SK-N-DZ (cell line): ENCODE data around the gene MGRN1. TPM values are rescaled to one million over a fixed set of nuclear protein-coding genes. Genes with fewer than 3 reads are reported as not detected.

Experiments used
- DNase-seq: peaks from one replicate; pipeline ENCODE4 v3.0.0-alpha.2; 2015; ENCODE audit warnings: low spot score
- polyA plus RNA-seq, 2 experiments: library from polyadenylated mRNA; depleted of rRNA; stranded (reverse); fragments of >200 nt; gene quantifications; 2 replicates each; pipeline ENCODE4 v1.2.3, GENCODE V29; 2014

The MGRN1 gene
- polyA plus RNA-seq (2014; cell fraction: cytosol; rRNA removed) = 34.2 and 41.3 TPM in 2 replicates
- polyA plus RNA-seq (2014; cell fraction: nucleus; rRNA removed) = 22.4 and 45.7 TPM in 2 replicates

DNA sequence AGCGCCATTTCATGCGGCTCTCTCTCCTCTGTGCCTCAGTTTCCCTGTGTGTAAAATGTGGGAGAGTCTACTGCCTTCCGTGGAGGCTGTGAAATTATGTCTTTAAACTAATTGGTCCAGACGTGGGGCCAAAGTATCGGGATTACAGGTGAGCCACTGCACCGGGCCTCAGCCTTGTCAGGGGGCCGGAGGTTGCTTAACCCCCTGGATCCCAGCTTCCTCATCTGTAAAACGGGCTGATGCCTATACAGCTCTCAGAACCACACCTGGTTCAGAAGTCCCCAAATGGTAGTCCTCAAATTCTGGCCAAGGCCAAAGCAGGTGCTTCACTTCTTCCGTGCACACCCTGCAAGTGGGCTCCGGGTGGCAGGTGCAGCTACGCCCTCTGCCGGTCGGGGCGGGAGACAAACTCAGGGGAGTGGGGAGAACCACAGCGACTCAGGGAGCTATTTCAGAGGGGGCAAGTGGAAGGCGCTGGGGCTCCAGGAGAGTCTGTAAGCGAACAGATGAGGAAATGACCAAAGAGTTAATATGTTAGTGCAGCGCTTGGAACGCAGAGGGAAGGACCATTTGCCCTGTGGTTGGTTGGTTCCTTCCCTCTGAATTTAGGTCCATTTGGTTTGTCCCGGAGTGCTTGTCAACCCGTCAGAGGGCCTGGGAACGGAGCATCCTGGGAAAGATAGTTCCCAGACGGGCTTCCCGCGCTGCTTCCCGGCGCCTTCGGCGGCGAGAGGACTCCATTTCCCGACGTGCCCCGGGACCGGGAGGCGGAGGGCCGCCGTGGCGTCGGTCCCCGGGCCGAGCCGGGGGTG is at the start of gene MGRN1:
TSS of gene MGRN1 (plus strand) at position 812 of the 812 bp plus-strand sequence. CDS start 135 bp downstream, outside the sequence.
- peak; percentile 97 for DNase-seq

DNA sequence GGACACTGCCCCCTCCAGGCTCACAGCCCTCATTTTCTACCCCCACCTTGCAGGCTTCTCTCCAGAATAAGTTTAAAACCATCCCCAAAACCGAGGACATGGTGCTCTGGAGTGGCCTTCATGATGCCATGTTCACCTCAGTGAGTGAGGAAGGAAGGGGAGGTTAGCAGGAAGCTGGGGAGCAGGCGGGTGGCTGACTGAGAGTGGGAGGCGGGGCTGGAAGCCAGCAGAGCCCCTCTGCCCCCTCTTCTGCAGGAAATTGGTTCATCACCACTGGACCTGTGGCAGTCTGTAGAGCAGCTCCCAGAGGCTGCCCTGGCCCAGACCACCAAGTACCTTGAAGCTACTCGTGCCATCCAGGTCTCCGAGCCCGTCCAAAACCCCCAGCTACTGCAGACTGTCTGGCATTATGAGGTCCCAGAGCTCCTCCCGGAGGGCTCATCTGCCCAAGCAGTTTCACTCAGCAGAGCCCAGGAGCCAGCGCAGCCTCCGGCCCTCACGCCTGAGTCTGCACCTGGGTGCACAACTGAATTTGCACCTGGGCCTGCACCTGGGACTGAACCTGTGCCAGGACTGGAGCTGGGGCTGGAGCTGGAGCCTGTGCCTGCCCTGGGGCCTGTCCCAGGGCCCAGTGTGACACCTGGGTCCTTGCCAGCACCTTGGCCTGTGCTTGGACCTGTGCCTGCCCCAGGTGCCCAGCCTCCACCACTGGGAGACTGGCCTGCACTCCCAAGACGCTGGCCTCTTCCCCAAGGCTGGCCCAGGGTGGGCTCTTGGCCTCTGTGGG is 49.5 kb upstream of the MGRN1 start:
- no peak for DNase-seq

DNA sequence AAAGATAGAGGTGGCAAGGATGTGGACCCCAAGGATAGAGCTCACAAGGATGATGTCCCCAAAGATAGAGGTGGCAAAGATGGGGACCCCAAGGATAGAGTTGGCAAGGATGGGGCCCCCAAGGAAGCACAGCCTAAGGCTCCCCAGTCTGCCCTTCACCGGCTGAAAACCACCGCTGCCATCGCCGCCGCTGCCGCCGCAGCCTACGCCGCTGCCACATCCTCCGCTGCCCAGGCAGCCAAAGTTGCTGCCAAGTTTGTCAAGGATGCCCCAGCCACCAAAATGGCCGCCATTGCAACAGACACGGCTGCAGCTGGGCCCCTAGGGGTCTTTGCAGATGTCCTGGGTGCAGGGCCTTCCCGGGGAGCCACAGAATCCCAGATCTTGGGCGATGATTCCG is 48.6 kb upstream of the MGRN1 start:
- DNase-seq = no peak

DNA sequence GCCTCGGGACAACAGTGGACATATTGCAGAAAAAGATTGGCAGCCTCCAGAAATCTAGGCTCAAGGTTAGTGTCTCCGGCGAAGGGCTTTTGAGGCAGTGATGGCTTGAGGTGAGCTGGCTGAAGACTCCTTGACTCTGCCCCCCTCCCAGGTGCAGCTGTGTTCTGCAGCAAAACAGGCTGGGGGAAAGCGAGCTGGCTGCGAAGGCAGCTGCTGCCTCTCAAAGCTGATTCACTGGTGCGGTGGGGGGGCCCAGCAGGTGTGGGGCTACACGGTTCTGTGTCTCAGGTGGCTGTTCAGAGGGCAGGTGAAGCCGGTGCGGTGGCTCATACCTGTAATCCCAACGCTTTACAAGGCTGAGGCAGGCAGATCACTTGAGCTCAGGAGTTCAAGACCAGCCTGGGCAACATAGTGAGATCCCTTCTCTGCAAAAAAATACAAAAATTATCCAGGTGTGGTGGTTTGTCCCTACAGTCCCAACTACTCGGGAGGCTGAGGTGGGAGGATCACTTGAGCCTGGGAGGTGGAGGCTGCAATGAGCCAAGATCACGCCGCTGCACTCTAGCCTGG is 45.6 kb upstream of the MGRN1 start:
- no peak for DNase-seq

DNA sequence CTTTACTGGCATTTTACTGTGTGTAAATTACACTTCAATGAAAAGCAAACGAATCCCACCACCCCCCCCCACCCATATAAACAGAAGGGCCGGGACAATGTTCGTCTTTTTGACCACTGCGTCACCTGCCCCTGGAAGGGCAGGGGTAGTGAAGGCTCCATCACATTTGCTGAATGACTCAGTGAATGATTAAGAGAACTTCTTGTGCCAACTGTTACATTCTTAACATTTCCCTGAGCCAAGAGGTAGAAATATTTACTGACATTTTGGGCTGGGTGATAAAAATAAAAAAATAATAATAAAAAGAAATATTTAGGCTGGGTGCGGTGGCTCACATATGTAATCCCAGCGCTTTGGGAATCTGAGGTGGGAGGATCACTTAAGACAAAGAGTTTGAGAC is 44.4 kb upstream of the MGRN1 start:
- no peak for DNase-seq

DNA sequence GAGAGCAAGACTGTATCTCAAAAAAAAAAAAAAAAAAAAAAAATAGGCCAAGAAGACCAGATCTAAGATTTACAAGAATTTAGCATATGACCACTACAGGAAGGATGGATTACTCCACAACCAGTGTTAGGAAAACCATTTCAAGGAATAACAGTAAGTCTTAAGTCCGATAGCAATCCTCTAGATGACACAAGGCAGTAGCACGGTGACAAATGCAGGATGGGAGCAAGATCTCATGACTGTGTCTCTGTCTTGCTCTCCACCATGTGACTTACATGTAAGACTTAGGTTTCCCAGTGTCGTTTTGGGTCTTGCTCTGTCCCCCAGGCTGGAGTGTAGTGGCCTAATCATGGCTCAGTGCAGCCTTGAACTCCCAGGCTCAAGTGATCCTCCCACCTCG is 40.7 kb upstream of the MGRN1 start:
- no peak for DNase-seq

DNA sequence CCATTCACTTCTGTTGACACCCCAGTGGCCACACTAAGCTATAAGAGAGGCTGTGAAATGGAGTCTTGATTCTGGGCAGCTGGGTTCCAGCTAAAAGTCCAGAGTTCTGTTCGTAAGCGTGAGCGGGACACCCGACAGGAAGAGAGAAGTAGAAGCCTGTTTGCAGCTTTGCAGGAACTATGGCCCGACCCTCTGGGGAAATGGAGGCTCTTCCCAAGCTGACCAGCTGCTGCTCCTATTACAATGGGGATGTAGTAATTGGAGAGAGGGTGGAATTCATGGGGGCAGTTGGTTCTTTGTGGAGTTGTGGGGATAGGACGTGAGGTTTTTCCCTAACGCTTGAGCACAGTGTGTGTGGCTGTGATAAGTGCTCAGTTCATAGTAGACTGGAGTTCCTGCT is 38.3 kb upstream of the MGRN1 start:
- no peak for DNase-seq

DNA sequence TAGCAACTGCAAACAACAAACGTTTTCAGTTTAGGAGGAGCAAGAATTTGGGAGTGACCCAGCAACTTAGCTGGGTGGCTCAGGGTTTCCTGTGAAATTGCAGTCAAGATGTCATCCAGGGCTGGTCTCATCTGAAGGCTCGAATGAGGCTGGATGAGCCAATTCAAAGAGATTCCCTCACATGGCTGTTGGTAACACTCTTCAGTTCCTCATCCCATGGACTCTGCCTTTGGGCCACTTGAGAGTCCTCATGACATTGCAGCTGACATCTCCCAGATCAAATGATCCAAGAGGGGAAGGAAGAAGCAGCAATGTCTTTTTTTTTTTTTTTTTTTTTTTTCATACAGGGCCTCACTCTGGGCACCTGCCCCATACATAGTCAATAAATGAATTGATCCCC is 36.2 kb upstream of the MGRN1 start:
- no peak for DNase-seq

DNA sequence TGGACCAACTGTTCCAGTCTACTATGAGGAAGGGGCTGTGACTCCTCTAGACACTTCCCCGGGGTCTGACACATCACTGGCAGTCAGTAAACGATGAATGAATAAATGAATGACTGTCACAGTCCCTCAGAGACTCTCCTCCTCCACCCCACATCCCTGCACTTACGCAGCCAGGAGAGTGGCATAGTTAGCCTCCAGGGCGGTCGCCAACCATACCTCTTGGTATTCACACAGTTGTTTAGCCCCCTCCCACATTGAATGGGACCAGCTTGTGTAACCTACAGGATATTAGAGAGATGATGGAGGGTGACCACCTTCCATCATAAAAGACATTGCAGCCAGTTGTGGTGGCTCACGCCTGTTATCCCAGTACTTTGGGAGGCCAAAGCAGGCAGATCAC is 35.7 kb upstream of the MGRN1 start:
- no peak for DNase-seq

DNA sequence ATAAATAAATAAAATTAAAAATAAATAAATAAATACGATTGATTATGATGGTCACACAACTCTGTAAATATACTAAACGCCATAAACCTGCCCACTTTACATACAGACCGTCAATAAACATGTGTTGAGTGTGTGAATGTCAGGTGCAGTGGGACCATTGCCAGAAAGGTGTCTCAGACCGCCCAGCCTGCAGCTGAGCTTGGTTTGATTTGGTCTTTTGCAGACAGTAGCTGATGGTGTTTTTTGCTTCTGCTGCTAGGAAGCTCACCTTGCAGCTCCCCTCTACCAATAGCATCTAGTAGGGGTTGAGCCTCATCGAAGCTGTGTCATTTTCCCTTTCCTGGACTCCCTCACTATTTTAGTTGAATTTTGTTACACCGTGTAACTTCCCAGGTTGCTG is 33.4 kb upstream of the MGRN1 start:
- DNase-seq = no peak

DNA sequence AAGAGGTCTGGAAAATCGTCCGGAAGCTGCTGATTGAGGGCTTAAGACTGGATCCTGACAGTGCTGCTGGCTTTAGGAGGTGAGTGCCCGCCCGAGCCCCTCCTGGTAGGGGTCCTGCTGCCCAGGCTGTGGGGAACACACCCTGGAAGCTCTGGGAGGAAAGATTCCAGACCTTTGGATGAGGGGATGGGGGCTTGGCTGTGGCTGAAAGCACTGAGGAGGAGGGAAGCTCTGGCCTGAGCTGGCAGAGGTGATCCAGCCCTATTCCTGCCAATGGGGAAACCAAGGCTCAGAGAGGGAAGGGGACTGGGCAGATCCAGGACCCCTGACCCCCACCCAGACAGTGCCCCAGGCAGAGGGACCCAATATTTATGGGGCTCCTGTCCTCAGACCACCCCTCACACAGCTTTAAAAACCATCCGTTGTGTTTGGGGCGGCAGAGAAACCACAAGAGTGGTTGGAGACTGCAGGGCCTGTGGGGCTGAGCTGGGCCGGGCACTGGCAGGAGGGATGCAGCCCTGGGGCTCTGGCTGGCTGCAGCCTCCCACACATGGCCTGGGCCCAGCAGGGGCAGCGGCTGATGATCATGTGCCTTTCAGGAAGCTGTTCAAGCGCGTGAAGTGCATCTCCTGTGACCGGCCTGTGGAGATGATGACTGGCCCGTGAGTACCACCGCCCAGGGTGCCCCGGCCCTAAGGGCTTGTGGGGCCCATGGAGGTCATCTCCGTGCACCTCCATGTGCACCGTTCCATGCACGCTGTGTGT is 32.7 kb upstream of the MGRN1 start:
- DNase-seq = no peak

DNA sequence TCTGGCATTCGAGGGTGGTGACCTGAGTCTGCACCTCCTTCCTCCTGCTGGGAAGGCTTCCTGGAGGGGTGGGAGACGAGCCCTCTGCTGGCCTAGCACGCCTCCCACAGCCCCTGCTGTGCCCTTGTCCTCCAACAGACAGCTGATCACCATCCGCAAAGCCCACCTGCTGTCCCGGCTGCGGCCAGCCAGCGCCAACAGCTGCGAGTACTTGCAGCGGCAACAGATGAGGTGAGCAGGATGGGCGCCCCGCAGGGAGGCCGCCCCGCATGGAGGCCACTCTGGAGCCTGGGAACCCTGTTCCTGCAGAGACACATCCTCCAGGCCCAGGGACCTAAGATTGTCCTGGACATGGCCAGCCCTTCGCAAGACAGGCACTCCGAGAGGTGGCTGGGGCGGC is 31.5 kb upstream of the MGRN1 start:
- DNase-seq = peak; percentile 61

DNA sequence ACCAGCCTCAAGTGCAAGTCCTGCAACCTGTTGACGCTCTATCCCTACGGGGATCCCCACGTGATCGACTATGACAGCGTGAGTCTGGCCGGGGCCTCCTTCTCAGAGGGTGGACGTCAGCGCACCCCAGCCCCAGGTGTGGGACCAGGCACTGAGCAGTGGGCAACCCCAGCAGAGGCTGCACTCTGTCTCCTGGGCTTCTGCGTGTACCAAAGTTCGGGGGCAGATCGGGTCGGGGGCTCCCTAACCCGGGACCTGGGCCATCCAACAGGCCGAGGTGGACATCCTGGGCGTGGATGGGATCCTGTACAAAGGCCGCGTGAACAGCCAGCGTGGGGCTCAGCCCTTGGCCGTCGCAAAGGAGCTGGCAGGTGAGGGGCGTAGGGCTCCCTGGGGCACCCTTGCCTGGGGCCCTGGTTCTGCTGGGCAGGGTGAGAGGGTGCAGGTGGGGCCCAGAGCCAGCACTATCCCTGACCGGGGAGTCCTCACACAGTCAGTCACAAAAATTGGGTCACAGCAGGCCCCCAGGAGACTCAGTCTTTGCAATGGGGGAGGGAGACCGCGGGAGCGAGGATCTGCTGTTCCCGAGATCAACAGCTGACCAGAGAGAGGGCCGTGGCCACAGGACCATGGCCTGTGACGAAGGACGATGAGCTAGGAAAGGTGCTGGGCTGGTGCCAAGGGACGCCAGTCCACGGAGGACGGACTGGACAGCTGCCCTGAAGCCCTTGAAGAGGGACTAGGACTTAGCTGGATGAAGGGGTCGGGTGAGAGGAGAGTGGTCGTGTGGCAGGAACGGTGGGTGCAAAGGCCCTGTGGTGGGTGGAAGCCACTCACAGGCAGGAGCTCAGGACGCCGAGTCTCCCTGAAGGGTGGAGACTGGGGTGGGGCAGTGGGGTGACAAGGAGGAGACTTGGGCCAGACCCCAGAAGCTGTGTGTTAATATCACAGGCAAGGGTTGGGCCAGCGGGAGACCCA is 29.9 kb upstream of the MGRN1 start:
- DNase-seq = no peak

DNA sequence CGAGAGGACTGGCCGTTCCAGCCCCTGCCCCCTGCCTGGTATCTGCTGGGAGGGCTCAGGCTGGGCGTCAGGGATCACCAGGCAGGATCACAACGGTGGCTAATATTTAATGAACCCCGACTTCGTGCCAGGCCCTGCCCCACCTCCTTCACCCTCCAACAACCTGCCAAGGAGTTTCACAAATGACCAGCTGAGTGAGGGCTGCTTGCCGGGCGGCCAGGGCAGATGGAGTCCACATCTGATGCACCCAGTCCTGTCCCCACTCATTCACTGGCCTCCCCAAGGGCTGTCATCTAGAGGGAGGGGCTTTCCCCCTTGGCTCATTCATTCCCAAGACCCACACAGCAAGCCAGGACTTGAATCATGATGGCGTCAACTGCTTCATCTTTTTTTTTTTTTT is 27.5 kb upstream of the MGRN1 start:
- DNase-seq = no peak

DNA sequence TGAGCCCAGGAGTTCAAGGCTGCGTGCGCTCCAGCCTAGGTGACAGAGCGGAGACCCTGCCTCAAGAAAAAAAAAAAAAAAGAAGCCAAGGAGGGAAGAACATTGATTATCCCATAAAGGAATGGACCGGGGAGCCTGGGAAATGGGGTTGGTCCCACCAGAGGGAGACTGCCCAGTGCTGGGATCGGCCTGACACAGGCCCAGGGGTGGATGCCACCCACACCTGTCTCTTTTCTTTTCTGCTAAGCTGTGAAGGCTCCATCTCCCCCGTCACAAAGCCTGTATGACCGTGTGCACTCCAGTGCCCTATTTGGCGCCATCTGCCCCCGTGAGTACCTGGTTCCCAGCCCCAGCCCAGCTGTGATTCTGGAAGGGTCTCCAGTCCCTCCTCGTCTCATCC is 25.6 kb upstream of the MGRN1 start:
- DNase-seq = no peak

DNA sequence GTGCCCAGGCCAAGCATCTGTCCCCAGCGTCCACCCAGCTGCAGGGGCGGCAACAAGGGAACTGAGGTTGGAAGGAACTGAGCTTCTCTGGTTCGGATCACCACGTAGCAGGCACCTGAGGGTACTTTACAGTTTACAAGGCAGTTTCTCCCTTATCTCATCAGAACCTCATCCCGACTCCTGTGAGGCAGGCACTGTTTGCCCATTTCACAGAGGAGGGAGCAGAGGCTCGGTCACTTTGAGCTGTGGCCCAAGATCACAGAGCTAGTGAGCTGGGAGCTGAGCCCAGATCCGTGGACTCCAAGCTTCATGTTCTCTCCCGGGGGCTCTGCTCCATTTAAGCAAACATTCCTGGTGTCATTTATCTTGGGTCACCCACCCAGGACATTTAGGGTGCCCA is 25.1 kb upstream of the MGRN1 start:
- no peak for DNase-seq

DNA sequence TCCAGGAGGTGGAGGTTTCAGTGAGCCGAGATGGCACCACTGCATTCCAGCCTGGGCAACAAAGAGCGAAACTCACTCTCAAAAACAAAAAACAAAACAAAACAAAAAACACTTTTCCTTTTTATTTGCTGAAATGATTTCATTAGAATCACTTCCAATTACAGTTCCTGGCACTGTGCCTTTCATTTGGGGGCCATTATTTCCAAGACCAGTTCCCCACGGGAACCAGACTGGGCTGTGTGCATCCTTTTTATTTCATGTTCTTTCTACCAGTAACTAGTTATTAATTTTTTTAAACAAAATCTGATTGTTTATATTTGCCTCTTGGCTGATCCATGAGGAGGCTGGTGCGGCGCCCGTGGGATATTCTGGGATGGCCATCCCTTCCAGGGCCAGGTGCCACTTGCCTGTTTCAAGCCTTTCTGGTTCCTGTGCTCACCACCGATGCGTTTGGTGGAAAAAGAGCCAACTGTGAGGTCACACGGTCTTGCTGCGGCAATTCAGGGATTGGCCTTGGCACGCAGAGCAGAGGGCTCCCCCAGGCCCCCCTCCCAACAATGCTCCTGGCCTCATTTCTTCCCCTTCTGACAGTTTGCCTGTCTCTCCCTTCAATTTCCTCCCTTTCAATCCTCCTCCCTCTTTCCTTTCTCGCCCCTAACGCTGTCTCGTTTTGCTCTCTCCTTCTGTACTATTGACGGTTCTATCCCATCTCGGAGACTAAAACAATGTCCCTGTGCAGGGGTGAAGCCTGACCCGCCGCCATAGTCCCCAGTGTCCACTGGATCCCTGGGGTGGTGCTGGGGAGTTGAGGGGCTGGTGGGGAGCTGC is 23.4 kb upstream of the MGRN1 start:
- no peak for DNase-seq

DNA sequence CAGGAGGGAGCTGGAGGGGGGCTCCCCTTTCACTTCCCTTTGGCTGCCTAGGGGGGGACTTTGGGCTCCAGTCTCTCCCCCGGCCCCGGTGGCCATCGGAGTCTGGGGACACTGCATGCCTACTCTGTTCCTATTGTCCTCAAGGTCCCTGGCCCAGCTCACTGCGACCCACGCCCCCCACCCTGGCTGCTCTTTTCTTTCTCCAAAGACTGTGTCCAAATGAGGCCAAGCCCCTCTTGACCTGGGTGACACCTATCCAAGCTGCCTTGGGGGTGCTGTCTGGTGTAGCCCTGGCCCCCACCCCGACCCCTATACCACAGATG is 22.8 kb upstream of the MGRN1 start:
- no peak for DNase-seq

DNA sequence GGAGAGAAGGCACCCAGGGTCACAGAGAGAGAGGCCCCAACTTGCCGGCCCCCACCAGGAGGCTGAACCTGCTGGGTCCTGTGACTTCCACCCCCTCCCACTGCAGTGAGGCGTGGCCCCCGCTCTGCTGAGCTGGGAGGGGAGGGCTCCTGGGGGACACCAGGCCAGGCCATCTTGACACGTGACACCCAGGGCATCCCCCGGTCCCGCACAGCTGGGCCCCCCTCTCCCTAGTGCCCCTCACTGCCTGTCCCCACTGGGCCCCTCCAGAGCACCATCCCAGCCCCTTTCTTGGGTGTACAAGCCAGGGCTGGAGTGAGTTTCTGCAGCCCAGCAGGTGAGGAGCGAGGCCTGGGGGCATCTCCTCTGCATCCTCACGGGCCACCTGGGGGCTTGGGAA is 22.3 kb upstream of the MGRN1 start:
- DNase-seq = no peak
